GM13977 (cell line): Measurements from ENCODE around the gene TRIM46.
"Not testable (repeated sequence)": the region's sequence is repeated elsewhere in the genome, so short reads cannot be mapped to it uniquely, and the experiment has no call there.

Experiments
- DNase-seq: peaks from one replicate; pipeline ENCODE4 v3.0.0; 2012; ENCODE audit warnings: low spot score
- CTCF ChIP-seq: IDR thresholded peaks from 2 replicates; pipeline ENCODE4 v1.5.1; 2012; ENCODE audit warnings: mild to moderate bottlenecking, control low read depth; ENCODE audit not compliant: insufficient read depth; ENCODE audit errors: extremely low read depth, missing control alignments
- in situ Hi-C: fragments of 300-500 bp; cut with MboI; formaldehyde crosslinking; loops from one replicate; pipeline ENCODE4 v1.12.0; 2022; ENCODE audit warnings: low sequenced_read_pairs, low pct_unique_long_range_greater_than_20kb, mixed read lengths, inconsistent platforms; ENCODE audit not compliant: unreplicated experiment

Gene TRIM46

GRCh38 chr1:155208541-155209311 is 35.1 kb downstream of the TRIM46 start, which contains the start of gene MTX1:
TSS of gene MTX1 (plus strand) at chr1:155208695. CDS start at chr1:155208805, 110 bp downstream.
- in situ Hi-C loops, result no loop called here
- DNase-seq, result peak; percentile 92
- no peak for TF ChIP-seq CTCF

- no peak for TF ChIP-seq CTCF
- in situ Hi-C loops, result no loop called here
- no peak for DNase-seq
Measured at GRCh38 chr1:155209312-155209721, 35.7 kb downstream of the TRIM46 start.

- no peak for TF ChIP-seq CTCF
- DNase-seq, result no peak
- in situ Hi-C loops, result no loop called here
Measured at GRCh38 chr1:155210314-155211104, 36.9 kb downstream of the TRIM46 start.

- DNase-seq, in situ Hi-C loops: not testable (repeated sequence)
Measured at GRCh38 chr1:155211381-155212050, 37.9 kb downstream of the TRIM46 start.

GRCh38 chr1:155212051-155212440 is 38.4 kb downstream of the TRIM46 start:
- in situ Hi-C loops, DNase-seq: not testable (repeated sequence)

GRCh38 chr1:155214702-155215101 is 41.1 kb downstream of the TRIM46 start:
- in situ Hi-C loops, result not testable (repeated sequence)

GRCh38 chr1:155218854-155219591 is 45.4 kb downstream of the TRIM46 start:
- in situ Hi-C loops, result no loop called here
- no peak for DNase-seq

More at GRCh38 chr1:155214702-155215101, 41.1 kb downstream of the TRIM46 start:
- DNase-seq, result not testable (repeated sequence)

More at GRCh38 chr1:155218854-155219591, 45.4 kb downstream of the TRIM46 start:
- no peak for TF ChIP-seq CTCF
